ENCODE data around the gene RNF133. TPM values are rescaled to one million over a fixed set of nuclear protein-coding genes. Genes with fewer than 3 reads are reported as not detected.
"Not testable (repeated sequence)": the region's sequence is repeated elsewhere in the genome, so short reads cannot be mapped to it uniquely, and the experiment has no call there.

The RNF133 gene
- total RNA-seq, 1 experiment from 2014 or later = not detected

DNA sequence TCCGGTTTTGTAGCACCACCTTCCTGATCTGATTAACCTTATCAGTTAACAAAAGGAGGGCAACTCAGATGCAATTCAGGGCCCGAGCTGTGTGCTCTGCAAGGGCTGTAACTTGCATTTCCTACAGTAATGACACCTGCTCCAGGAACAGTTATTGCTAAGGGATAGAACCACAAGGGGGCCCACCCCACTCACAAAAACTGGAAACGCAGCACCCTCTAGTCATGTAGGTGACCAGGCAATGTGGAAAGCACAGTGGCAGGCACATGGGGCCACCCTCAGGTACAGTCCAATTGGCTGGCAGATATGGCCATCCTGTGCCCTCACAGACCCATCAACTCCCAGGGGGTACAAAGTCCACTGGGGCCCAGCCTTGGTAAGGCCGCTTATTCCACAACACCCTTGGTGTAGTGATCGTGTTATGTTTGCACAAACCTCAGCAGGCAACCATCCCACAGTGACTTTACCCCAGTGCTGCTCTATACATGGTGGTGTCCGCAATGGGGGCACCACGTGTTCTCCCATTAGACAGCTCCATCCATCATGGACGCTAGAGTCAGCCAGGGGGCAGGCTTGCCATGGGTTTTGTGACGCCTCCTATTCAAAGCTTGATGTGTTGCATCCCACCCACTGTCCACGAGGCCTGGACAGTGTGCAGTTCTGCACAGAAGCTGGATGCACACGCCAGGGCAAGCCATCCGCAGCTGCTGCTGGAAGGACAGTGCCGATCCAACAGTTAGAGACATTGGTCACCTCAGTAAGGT, 9.4 kb downstream of the RNF133 start:
- no peak for DNase-seq (ENCODE audit: low spot score)

DNA sequence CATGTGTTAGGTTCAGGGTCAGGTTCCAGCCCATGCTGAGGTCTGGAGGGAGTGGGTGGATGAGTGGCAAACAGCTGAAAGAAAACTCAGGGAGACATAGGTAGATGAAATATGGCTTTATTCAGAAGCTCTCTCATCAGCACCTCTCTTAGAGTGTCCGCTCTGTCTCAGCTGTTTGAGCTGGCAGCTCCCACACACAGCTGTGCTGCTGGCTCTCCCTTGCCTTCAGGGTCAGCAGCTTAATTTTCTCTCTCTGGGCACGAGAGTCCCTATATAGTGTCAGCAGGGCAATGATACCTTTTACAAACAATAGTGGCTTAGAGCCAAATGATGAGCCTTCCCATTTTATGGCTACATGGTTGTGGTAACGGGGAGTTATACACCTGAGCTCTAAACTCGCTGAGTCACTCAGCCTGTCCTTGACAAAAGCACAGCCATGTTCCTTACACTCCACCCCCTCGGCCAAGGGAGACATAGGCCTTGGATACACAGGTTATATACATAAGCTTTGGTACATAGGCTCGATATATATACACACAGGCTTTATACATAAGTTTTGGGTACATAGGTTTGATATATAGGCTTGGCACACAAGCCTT, 10.4 kb downstream of the RNF133 start:
- DNase-seq (ENCODE audit: low spot score) = no peak

DNA sequence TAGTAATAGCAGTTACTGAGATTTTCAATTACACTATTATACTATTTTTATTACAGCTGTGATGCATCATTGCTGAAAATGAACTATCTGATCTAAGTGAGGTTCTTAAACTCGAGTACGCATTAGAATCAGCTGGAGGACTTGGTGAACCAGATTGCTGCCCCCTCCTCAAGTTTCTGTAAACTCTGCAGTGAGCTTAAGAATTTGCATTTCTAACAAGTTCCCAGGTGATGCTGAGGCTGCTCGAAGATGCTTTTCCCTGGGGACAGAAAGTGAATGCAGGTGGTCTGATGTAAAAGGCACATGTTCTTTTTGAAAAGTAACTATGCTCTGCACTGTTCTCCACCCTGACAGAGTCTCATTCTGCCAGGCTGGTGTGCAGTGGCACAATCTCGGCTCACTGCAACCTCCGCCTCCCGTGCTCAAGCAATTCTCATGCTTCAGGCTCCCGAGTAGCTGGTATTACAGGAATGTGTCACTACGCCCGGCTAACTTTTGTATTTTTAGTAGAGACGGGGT, 12.5 kb downstream of the RNF133 start:
- DNase-seq (ENCODE audit: low spot score) = no peak

DNA sequence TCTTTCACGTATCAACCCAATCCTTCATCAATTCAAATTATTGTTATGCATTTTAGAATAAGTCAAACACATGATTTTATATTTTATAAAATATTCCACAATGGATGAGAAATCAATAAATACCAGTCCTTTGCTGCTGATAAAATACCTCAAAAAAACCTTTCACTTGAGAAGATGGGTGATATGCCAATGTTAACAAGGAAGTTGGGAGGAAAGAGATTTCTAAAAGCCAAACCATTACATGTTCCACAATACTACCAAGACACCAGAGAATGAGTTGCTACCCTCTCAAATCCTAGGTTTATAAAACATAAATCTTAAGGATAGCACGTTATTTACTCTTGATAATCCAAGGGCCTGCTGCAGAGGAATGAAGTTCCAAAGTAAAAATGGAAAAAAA, 14.4 kb downstream of the RNF133 start:
- DNase-seq (ENCODE audit: low spot score) = no peak

DNA sequence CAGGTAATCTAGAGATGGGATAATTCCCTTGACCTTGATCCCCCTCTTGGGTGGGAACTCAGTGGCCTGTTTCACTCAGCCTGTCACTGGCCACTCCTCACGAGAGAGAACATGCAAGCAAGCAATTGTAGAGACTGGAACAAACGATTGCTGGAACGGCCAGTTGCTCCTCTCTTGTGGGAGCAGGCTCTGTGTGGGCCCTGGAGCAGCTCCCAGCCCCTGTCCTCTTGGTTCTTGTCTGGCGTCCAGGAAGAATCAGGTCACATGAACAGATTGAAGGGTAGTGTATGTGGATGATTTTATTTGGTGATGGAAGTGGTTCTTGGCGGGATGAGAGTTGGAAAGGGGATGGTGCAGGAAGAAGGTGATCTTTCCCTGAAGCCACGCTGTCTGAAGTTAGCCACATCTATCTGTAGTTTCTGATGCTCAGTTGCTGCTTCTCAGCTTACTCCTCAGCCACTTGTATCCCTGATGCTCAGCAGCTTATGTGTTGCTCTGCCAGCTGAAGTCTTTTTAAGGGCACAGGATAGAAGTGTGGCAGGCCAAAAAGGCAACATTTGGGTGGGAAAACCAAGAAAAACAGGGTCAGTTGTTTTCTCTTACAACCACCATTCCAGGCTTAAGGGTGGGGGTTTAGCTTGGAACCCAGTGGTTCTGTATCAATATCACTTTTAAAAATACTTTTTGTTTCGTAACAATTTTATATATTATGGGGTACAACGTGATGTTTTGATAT, 15.9 kb downstream of the RNF133 start:
- no peak for DNase-seq (ENCODE audit: low spot score)

DNA sequence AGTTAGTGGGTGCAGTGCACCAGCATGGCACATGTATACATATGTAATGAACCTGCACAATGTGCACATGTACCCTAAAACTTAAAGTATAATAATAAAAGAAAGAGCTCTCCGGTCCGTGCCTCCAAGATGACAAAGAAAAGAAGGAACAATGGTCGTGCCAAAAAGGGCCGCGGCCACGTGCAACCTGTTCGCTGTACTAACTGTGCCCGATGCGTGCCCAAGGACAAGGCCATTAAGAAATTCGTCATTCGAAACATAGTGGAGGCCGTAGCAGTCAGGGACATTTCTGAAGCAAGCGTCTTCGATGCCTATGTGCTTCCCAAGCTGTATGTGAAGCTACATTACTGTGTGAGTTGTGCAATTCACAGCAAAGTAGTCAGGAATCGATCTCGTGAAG, 17.7 kb downstream of the RNF133 start:
- DNase-seq (ENCODE audit: low spot score) = not testable (repeated sequence)

DNA sequence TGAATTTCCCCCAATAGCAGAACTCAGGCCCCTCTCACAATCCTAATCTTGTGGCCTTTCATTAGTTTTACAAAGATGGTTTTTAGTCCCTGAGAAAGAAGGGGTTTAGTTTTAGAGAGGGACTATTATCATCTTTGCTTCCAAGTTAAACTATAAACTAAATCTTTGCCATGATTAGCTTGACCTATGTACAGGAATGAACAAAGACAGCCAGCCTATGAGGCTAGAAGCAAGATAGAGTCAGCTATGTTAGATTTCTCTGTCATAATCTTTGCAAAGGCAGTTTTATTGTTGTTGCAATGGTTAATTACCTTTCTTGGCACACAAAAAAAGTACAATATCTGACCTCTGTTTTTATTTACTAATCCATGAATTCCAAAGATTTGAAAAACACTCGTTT, 19.1 kb downstream of the RNF133 start:
- DNase-seq (ENCODE audit: low spot score) = no peak

DNA sequence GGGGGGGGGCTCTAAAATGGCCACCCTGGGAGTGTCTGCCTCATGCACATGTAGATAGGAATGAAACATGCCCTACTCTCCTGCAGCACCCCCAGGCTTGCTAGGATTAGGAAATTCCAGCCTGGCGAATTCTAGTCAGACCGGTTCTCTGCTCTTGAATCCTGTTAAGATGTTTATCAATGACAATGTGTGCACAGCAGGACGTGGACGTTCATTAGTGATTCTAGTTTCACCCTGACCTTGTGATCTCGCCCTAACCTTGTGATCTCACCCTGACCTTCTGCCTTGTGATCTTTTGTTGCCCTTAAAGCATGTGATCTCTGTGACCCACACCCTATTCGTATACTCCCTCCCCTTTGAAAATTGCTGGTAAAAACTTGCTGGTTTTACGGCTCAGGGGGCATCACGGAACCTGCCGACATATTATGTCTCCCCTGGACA, 19.6 kb downstream of the RNF133 start:
- not testable (repeated sequence) for DNase-seq (ENCODE audit: low spot score)

DNA sequence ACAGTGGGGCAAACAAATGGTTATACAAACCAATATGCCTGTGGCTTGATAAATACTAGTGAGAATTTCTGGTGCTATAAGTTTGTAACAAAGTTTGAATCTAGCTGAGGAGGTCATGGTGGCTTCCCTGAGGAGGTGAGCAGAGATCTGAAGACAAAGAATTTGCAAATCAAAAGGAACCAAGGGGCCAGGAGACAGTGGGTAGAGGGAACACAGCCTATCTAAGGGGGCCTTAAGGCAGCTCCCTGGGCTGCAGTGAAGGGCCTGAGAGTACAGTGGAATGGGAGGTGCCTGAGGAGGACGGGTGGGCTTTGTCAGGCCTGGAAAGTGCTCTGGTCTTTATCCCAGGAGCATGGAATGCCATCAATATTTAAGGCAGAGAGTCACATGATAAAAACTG, 21.8 kb downstream of the RNF133 start:
- no peak for DNase-seq (ENCODE audit: low spot score)

DNA sequence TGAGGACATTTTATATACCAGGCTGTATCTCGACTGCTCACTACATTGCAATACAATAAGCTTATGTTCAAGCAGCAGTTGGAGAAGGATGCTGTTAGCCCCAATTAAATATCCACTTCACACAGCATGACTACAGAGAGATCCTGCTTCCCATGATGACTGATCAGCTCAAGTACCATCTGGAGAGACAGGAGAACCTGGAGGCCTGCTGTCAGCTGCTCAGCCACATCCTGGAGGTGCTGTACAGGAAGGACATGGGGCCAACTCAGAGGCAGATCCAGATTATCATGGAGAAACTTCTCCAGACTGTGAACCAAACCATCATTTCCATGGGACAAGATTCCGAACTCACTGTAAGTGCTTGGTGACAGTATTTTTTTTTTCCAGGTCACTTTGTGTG, 22.5 kb downstream of the RNF133 start:
- peak; percentile 17 for DNase-seq (ENCODE audit: low spot score)

DNA sequence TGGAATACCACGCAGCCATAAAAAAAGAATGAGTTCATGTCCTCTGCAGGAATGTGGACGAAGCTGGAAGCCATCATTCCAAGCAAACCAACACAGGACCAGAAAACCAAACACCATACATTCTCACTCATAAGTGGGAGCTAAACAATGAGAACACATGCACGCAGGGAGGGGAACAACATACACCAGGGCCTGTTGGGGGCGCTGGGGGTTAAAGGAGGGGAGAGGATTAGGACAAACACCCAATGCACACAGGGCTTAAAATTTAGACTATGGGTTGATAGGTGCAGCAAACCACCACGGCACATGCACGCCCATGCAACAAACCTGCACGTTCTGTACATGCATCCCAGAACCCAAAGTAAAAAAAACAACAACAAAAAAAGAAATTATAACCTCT, 23.3 kb downstream of the RNF133 start:
- no peak for DNase-seq (ENCODE audit: low spot score)

DNA sequence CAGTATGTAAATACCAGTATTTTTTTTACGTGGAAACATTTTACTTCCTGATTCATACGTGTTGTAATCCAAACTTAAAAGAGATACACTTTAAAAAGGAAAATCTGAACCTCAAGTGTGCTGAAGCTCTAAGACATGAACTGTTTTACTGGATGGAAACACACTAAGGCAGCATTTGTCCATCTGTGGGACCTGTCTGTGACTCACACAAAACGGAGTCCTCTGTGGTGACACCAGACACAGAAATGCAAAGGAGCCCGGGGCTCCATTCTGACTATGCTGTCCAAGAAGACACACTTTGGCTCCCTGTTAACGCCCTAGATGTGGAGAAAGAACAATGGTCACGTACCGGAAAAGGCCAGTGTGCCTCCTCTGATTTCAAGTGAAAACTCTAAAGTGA, 23.9 kb downstream of the RNF133 start:
- DNase-seq (ENCODE audit: low spot score) = peak; percentile 56

DNA sequence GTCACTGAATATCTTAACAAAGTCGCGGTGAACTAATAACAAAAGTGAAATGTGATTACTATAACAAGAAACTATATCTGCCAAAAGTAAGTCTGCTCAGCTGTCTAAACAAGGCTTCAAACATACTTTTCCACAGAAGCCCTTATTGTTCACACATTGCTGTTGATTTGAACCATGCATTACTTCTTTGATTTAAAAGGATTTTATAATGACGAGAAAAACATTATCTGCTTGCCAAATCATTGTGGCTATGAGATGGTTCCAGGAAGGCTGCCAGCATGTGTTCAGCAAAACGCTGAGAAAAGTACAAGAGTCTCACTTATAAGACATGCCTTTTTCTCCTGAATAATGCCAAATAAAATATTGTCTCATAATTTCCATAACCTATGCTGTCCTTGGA, 24.4 kb downstream of the RNF133 start:
- DNase-seq (ENCODE audit: low spot score) = peak; percentile 71

DNA sequence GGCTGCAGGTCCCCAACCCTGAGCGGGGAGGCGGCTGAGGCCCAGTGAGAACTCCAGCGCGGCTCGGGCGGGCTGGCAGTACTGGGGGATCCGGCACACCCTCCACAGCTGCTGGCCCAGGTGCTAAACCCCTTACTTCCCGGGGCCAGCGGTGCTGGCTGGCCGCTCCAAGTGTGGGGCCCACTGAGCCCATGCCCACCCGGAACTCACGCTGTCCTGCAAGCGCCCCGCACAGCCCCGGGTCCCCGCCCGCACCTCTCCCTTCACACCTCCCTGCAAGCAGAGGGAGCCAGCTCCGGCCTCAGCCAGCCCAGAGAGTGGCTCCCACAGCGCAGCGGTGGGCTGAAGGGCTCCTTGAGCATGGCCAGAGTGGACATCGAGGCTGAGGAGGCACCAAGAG, 25.0 kb downstream of the RNF133 start:
- DNase-seq (ENCODE audit: low spot score) = no peak

DNA sequence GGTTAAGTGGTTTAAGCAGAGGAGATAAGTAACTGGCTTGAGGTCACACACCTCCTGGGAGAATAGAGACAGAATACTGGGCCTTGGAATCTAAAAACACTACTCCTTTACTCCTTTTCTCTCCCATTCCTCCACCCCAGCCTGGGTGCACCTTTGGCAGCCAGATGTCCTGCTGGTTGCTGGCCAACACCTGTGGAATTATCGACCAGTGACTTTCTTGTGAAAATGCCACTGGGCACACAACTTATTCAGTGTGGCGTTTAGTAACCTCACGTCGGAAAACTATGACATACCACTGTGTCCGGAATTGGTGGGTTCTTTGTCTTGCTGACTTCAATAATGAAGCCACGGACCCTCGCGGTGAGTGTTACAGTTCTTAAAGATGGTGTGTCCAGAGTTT, 26.4 kb downstream of the RNF133 start:
- no peak for DNase-seq (ENCODE audit: low spot score)

DNA sequence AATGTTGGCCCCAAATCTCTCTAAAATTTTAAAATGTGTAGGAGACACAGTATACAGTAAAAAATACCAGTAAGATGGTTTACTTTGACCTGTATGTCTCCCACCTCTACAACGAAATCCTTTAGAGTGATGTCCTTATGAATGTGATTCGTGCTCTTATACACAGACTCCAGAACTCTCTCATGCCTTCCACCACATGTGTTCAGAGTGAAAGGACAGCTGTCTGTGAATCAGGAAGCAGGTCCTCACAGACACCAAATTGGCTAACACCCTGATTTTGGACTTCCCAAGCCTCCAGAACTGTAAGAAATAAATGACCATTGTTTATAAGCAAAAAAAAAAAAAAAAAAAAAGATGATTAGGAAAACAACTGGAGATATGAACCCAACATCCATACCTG, 35.2 kb downstream of the RNF133 start:
- DNase-seq (ENCODE audit: low spot score) = no peak

DNA sequence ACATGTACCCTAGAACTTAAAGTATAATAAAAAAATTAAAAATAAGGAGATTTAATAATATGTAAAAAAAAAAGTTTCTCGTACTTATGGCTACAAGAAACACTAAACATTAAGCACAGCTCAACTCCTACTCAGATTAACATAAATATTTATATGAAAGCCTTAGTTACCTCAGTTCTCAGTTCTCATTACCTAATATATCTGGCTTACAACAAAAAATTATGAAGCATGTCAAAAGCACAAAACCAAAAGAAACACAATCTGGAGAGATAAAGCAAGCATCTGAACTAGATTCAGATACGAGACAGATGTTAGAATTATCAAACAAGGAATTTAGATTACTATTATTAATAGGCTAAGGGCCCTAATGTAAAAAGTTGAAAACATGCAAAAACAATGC, 40.1 kb downstream of the RNF133 start:
- DNase-seq (ENCODE audit: low spot score) = no peak

DNA sequence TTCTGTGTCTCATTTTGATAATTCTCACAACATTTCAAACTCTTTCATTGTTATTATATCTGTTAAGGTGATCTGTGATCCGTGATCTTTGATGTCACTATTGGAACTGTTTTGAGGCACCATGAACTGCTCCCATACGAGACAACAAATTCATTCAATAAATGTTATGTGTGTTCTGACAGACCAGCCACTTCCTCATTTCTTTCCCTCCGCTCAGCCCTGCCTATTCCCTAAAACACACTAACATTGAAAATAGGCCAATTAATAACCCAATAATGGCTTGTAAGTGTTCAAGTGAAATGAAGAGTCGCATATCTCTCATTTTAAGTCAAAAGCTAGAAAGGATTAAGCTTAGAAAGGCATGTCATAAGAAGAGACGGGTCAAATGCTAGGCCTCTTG, 45.2 kb downstream of the RNF133 start:
- no peak for DNase-seq (ENCODE audit: low spot score)

DNA sequence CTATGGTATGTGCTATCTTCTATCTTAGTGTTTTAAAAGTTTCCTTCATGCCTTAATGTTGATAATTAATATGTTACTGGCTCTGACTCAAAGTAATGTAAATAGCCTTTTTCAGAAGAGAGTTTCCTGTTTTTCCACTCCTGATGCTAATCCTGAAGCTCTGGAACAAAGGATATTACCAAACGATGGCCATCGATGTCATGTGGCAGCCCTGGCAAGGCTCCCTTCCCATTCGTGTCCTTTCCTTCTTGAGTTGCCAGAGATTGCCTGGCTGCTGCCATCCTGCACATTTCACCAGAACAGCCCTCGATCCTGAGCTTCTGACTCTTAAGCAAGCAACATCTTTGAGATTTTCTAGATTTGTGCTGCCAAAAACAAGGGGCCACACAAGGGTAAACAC, 46.0 kb downstream of the RNF133 start:
- DNase-seq (ENCODE audit: low spot score) = no peak

DNA sequence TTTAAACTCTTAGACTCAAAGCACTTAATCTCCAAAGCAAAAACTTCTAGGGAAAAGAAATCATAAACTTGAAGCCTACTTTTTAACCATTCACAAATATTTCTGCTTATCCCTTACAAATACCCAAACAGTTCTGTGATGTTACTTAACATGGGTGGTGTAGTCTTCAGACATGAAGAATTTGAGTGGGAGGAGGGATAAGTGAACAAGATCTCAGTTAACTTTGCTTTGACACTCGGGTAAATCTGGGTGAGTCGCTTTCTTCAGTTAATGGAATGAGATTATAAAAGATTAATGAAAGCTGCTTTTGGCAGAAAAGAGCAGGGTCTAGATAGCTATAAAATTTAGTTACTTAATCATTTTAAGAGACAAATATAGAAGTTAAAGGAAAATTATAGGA, 47.5 kb downstream of the RNF133 start:
- DNase-seq (ENCODE audit: low spot score) = no peak

Data from H4 (cell line).